H1 (cell line): ENCODE results near the gene HFE. TPM values are rescaled to one million over a fixed set of nuclear protein-coding genes. Genes with fewer than 3 reads are reported as not detected.

ENCODE experiments used
- CTCF ChIA-PET: fragments of 300-600 bp; sonication (Branson Sonifier 250); formaldehyde crosslinking; loops from one replicate; lab custom pipeline; 2021; ENCODE audit not compliant: partially characterized antibody; lab: Charles Lee
- POLR2A ChIA-PET: fragments of 300-600 bp; sonication (Branson Sonifier 250); formaldehyde crosslinking; loops from one replicate; lab custom pipeline; 2021; ENCODE audit warnings: inconsistent platforms; ENCODE audit not compliant: partially characterized antibody; lab: Charles Lee
- DNase-seq, 2 experiments: peaks; one replicate each; pipeline versions ENCODE4 v3.0.0 to v3.0.0-alpha.2; 2010 to 2022; ENCODE audit warnings: low spot score in 2 of 2, low read depth in 1 of 2, mixed read lengths in 1 of 2
- FAIRE-seq: peaks from 2 replicates; lab custom pipeline; 2011; peaks lifted over from hg19 to GRCh38; lab: Jason Lieb, UNC
- H2AFZ ChIP-seq: 2 replicates; pipeline ENCODE4 v1.8.1; 2012; ENCODE audit warnings: low read length, inconsistent platforms
- H2AK5ac ChIP-seq: 2 replicates; pipeline ENCODE4 v1.6.1; 2013; ENCODE audit warnings: low read depth, low read length
- H2BK120ac ChIP-seq: replicated peaks from 2 replicates; pipeline ENCODE3; 2013; ENCODE audit warnings: low read depth, low read length, inconsistent platforms
- H2BK12ac ChIP-seq: 2 replicates; pipeline ENCODE4 v1.6.1; 2013; ENCODE audit warnings: low read depth, low read length
- H2BK15ac ChIP-seq: 2 replicates; pipeline ENCODE4 v1.6.1; 2013; ENCODE audit warnings: low read length
- H2BK20ac ChIP-seq: 2 replicates; pipeline ENCODE4 v1.6.1; 2013; ENCODE audit warnings: low read length
- H2BK5ac ChIP-seq: 2 replicates; pipeline ENCODE4 v1.6.1; 2013; ENCODE audit warnings: low read depth, low read length
- H3K14ac ChIP-seq: 2 replicates; pipeline ENCODE4 v1.6.1; 2013; ENCODE audit warnings: inconsistent platforms; ENCODE audit not compliant: insufficient read length
- H3K18ac ChIP-seq: 2 replicates; pipeline ENCODE4 v1.6.1; 2013; ENCODE audit warnings: low read length; ENCODE audit errors: extremely low read depth
- H3K23ac ChIP-seq: 2 replicates; pipeline ENCODE4 v1.6.1; 2013; ENCODE audit warnings: inconsistent platforms; ENCODE audit not compliant: insufficient read length
- H3K23me2 ChIP-seq: 2 replicates; pipeline ENCODE4 v1.6.1; 2013; ENCODE audit warnings: low read depth, low read length
- H3K27ac ChIP-seq: 2 replicates; pipeline ENCODE4 v1.6.1; 2011; ENCODE audit warnings: low read depth, low read length, inconsistent platforms
- H3K27me3 ChIP-seq, 4 experiments: replicated peaks in 1 of 4; 1 replicate in 1 of 4; 2 replicates in 3 of 4; pipeline versions ENCODE4 v1.6.1 to v1.8.1; 2011 to 2013; ENCODE audit warnings: low read length in 3 of 4, mild to moderate bottlenecking in 3 of 4, inconsistent platforms in 2 of 4, mixed read lengths in 2 of 4, moderate library complexity in 1 of 4; ENCODE audit not compliant: control insufficient read depth in 3 of 4, insufficient read depth in 3 of 4; ENCODE audit errors: extremely low read depth in 1 of 4
- H3K36me3 ChIP-seq, 4 experiments: 2 replicates each; pipeline versions ENCODE4 v1.6.1 to v1.8.1; 2011 to 2013; ENCODE audit warnings: mild to moderate bottlenecking in 4 of 4, low read length in 3 of 4, moderate library complexity in 2 of 4, control low read depth in 1 of 4, inconsistent platforms in 1 of 4; ENCODE audit not compliant: insufficient read depth in 4 of 4, control insufficient read depth in 2 of 4
- H3K4ac ChIP-seq: replicated peaks from 2 replicates; pipeline ENCODE3; 2013; ENCODE audit warnings: low read length, low read depth, mixed read lengths, inconsistent platforms; ENCODE audit not compliant: insufficient read length
- H3K4me1 ChIP-seq, 4 experiments: replicated peaks in 1 of 4; 1 replicate in 1 of 4; 2 replicates in 3 of 4; pipeline versions ENCODE4 v1.6.1 to v1.8.1; 2011 to 2013; ENCODE audit warnings: low read length in 3 of 4, inconsistent platforms in 2 of 4, mixed read lengths in 1 of 4; ENCODE audit not compliant: insufficient read depth in 4 of 4, control insufficient read depth in 3 of 4
- H3K4me2 ChIP-seq, 2 experiments: 2 replicates each; pipeline versions ENCODE4 v1.6.1 to v1.8.1; 2011 to 2013; ENCODE audit warnings: low read depth in 2 of 2, low read length in 2 of 2, control low read depth in 1 of 2, inconsistent platforms in 1 of 2, mild to moderate bottlenecking in 1 of 2; ENCODE audit not compliant: insufficient read depth in 1 of 2
- H3K4me3 ChIP-seq, 4 experiments: fragments of 200-600, 300-600 bp in 1 of 4; sonication (generic), shearing (Covaris generic), sonication (Bioruptor Twin) in 1 of 4; 2 replicates each; pipeline versions ENCODE4 v1.5.1 to v1.8.1; 2011 to 2016; ENCODE audit warnings: low read length in 4 of 4, low read depth in 3 of 4, control low read depth in 2 of 4, inconsistent platforms in 2 of 4, mild to moderate bottlenecking in 2 of 4, mixed read lengths in 1 of 4, moderate library complexity in 1 of 4; ENCODE audit not compliant: insufficient read depth in 2 of 4; ENCODE audit errors: extremely low read depth in 1 of 4
- H3K56ac ChIP-seq: replicated peaks from 2 replicates; pipeline ENCODE3; 2013; ENCODE audit warnings: low read depth, mild to moderate bottlenecking, mixed read lengths, low read length, inconsistent platforms; ENCODE audit not compliant: insufficient read length
- H3K79me1 ChIP-seq: 2 replicates; pipeline ENCODE4 v1.6.1; 2013; ENCODE audit warnings: low read depth, low read length, control low read depth
- H3K79me2 ChIP-seq, 2 experiments: 2 replicates each; pipeline versions ENCODE4 v1.6.1 to v1.8.1; 2012 to 2013; ENCODE audit warnings: low read length in 2 of 2, mild to moderate bottlenecking in 2 of 2, inconsistent platforms in 1 of 2; ENCODE audit not compliant: insufficient read depth in 2 of 2, control insufficient read depth in 1 of 2
- H3K9ac ChIP-seq, 4 experiments: replicated peaks in 1 of 4; 1 replicate in 1 of 4; 2 replicates in 3 of 4; pipeline versions ENCODE4 v1.6.1 to v1.8.1; 2011 to 2013; ENCODE audit warnings: low read depth in 3 of 4, low read length in 3 of 4, control low read depth in 2 of 4, mild to moderate bottlenecking in 2 of 4, moderate library complexity in 2 of 4, inconsistent platforms in 1 of 4; ENCODE audit errors: extremely low read depth in 1 of 4
- H3K9me3 ChIP-seq, 2 experiments: 2 replicates each; pipeline versions ENCODE4 v1.6.1 to v1.8.1; 2012 to 2013; ENCODE audit warnings: mild to moderate bottlenecking in 2 of 2, moderate library complexity in 2 of 2, control low read depth in 1 of 2, inconsistent platforms in 1 of 2, low read depth in 1 of 2, low read length in 1 of 2, mixed read lengths in 1 of 2; ENCODE audit not compliant: insufficient read depth in 2 of 2
- H4K20me1 ChIP-seq, 2 experiments: replicated peaks in 1 of 2; 2 replicates each; pipeline versions ENCODE3 to v1.8.1; 2011 to 2013; ENCODE audit warnings: inconsistent platforms in 2 of 2, low read length in 2 of 2, mild to moderate bottlenecking in 1 of 2; ENCODE audit not compliant: insufficient read depth in 2 of 2, control insufficient read depth in 1 of 2
- H4K5ac ChIP-seq: 2 replicates; pipeline ENCODE4 v1.6.1; 2013; ENCODE audit warnings: low read length, low read depth, mixed read lengths, inconsistent platforms; ENCODE audit not compliant: insufficient read length
- H4K8ac ChIP-seq: 2 replicates; pipeline ENCODE4 v1.8.0; 2013; ENCODE audit warnings: mild to moderate bottlenecking, moderate library complexity, low read length, inconsistent platforms; ENCODE audit not compliant: insufficient read depth; ENCODE audit errors: extremely low read depth
- H4K91ac ChIP-seq: replicated peaks from 2 replicates; pipeline ENCODE3; 2013; ENCODE audit warnings: low read length, mixed read lengths, inconsistent platforms; ENCODE audit not compliant: insufficient read length
- ATF2 ChIP-seq: IDR thresholded peaks from 2 replicates; pipeline ENCODE4 v1.6.1; 2012; ENCODE audit warnings: low read length, inconsistent platforms
- BCL11A ChIP-seq, 2 experiments: IDR thresholded peaks; one replicate each; pipeline ENCODE4 v1.6.1; 2011; ENCODE audit warnings: low read depth in 2 of 2, low read length in 2 of 2, mild to moderate bottlenecking in 2 of 2
- KDM5A ChIP-seq: fragments of 200-600 bp; IDR thresholded peaks from 2 replicates; pipeline ENCODE4 v1.7.1; 2012; ENCODE audit warnings: mild to moderate bottlenecking, low read length, inconsistent platforms, mixed read lengths
- WGBS, 2 experiments: shearing (Covaris generic) in 1 of 2; methylation state at CpG; one replicate each; pipeline versions ENCODE4 v1.1.6 to v1.1.7; 2013 to 2015; ENCODE audit warnings: low lambda C conversion rate in 2 of 2, mixed read lengths in 2 of 2, inconsistent platforms in 1 of 2, low coverage in 1 of 2, missing lambda C conversion rate in 1 of 2; ENCODE audit not compliant: insufficient replicate concordance in 2 of 2, insufficient coverage in 1 of 2, insufficient read length in 1 of 2; ENCODE audit errors: extremely low coverage in 1 of 2, missing lambda C conversion rate in 1 of 2; 5-methylcytosine and 5-hydroxymethylcytosine counted together
- polyA plus RNA-seq, 7 experiments: library from polyadenylated mRNA; depleted of rRNA in 3 of 7; stranded (reverse) in 5 of 7; unstranded in 2 of 7; fragments of >200 nt in 5 of 7; fragments of 200-250 nt in 2 of 7; gene quantifications; 1 replicate in 5 of 7; 2 replicates in 1 of 7; 4 replicates in 1 of 7; pipeline versions ENCODE4 v1.2.1 to v1.2.3, GENCODE V29; 2011 to 2013; ENCODE audit warnings: missing spikeins in 2 of 7, mixed read lengths in 2 of 7
- total RNA-seq: library from RNA; stranded (reverse); fragmentation: NEBNext Ultra II Directional; extraction: Animal tissue kit (Norgen Biotek cat#: 25700); gene quantifications from 2 replicates; pipeline ENCODE4 v1.2.1, GENCODE V29; 2021

The HFE gene
- total and polyA plus RNA-seq, 2 of the 8 experiments (the other 6 are each of a cell fraction or from before 2014, with no cell fraction given) = 1.6 to 2.0 TPM

- POLR2A ChIA-PET = interaction anchor here (0.8 to 43.5 kb wide), 32 partner anchors 9 to 1838 kb away, joined by 3 to 1982 read pairs (median 5); partner anchors contain the start of gene HFE
- Histone ChIP-seq H3K4me2 (peak overlapping the region; percentile 82 to 93), H2AFZ (no peak overlapping the region)
- peak; percentile 16 for TF ChIP-seq ATF2
- TF ChIP-seq BCL11A (IDR thresholded peaks at IDR 0.05; ENCODE audit: low read depth in 2 of 2, low read length in 2 of 2) = no peak
- TF ChIP-seq KDM5A = no peak
Observed at GRCh38 chr6:26054781-26055718, 32.2 kb upstream of the HFE start.

More at GRCh38 chr6:26054781-26055718, 32.2 kb upstream of the HFE start:
- no peaks in the 10 kb centered on the region for H3K79me1 ChIP-seq
- H3K36me3 ChIP-seq = no peaks in the 10 kb centered on the region
- H3K4me1 ChIP-seq = peaks cover 0 to 3% (median 0%) of the 10 kb centered on the region in 4 experiments; a peak in 1 of 7 replicates
- H3K14ac ChIP-seq = no peak overlapping the region
- 5% methylated on average over 31 of the region's 31 CpGs; no CpG with 5 or more reads in 1 of the 2 experiments for WGBS, 2 experiments
- no peak overlapping the region for H4K8ac ChIP-seq
- H2BK12ac ChIP-seq = peak overlapping the region; percentile 3; the same call in 1 of the 2 replicates
- H3K27ac ChIP-seq = peak overlapping the region; percentile 93
- peak overlapping the region; percentile 84 for H3K56ac ChIP-seq
- no peak overlapping the region for H3K4ac ChIP-seq
- H3K9me3 ChIP-seq = no peaks in the 10 kb centered on the region
- H4K91ac ChIP-seq = no peak overlapping the region
- H2AK5ac ChIP-seq = no peak overlapping the region
- peak overlapping the region; percentile 83 to 94 (median 90) for H3K9ac ChIP-seq
- CTCF ChIA-PET = interaction anchor here (1.6 to 2.0 kb wide), 2 partner anchors 29 to 42 kb away, joined by 3 to 7 read pairs; no protein-coding TSS in a partner anchor
- DNase-seq (peak; percentile 73 to 75), FAIRE-seq (no peak)
- H3K23ac ChIP-seq = no peak overlapping the region
- no peaks in the 10 kb centered on the region for H4K20me1 ChIP-seq
- no peak overlapping the region for H2BK15ac ChIP-seq
- H2BK120ac ChIP-seq = no peak overlapping the region
- no peaks in the 10 kb centered on the region; the same call in none of the 2 replicates for H3K23me2 ChIP-seq
- peak overlapping the region; percentile 82 to 95 (median 83) for H3K4me3 ChIP-seq
- H2BK5ac ChIP-seq = peak overlapping the region; percentile 32
- peak overlapping the region; percentile 7 for H4K5ac ChIP-seq
- no peaks in the 10 kb centered on the region for H3K79me2 ChIP-seq
- H3K18ac ChIP-seq = peak overlapping the region; percentile 92
- no peak overlapping the region for H2BK20ac ChIP-seq
- H3K27me3 ChIP-seq = no peaks in the 10 kb centered on the region
